DOHH2 (cell line): ENCODE measurements around the gene GNAO1.

Experiments used
- EZH2phosphoT487 ChIP-seq: fragments of 200-600 bp; sonication (generic); IDR thresholded peaks from 2 replicates; pipeline ENCODE4 v1.6.1; 2017; ENCODE audit warnings: borderline replicate concordance, mild to moderate bottlenecking, antibody characterized with exemption, low read length, moderate library complexity, mixed read lengths
- TF ChIP-seq, protein P1 (sequence below): fragments of 200-600 bp; sonication (generic); IDR thresholded peaks from one replicate; pipeline ENCODE4 v1.5.1; 2014; ENCODE audit warnings: antibody characterized with exemption, mild to moderate bottlenecking, low read depth, low read length; ENCODE audit not compliant: poor library complexity, severe bottlenecking

DNA sequence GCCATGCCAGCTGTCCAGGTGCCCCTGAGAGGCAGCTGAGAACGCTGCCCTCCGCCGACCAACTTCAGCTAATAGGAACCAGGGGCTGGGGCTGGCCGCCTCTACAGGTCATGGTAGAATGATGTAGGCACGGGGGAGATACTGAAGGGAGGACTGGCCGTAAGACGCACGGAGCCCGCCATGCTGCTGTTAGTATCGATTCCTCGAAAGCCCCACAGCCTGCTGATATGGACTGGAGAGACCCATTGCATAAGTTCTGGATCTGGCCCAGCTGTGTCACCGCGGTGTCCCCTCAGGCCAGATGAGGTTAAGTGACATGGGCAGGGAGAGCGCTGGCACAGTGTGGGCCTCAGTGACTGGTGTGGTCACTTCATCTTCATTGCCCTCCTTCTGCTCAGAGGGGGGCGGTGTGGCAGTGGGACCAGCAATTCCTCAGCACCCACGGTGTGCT, 158.4 kb downstream of the GNAO1 start:
- TF ChIP-seq, protein P1, sequence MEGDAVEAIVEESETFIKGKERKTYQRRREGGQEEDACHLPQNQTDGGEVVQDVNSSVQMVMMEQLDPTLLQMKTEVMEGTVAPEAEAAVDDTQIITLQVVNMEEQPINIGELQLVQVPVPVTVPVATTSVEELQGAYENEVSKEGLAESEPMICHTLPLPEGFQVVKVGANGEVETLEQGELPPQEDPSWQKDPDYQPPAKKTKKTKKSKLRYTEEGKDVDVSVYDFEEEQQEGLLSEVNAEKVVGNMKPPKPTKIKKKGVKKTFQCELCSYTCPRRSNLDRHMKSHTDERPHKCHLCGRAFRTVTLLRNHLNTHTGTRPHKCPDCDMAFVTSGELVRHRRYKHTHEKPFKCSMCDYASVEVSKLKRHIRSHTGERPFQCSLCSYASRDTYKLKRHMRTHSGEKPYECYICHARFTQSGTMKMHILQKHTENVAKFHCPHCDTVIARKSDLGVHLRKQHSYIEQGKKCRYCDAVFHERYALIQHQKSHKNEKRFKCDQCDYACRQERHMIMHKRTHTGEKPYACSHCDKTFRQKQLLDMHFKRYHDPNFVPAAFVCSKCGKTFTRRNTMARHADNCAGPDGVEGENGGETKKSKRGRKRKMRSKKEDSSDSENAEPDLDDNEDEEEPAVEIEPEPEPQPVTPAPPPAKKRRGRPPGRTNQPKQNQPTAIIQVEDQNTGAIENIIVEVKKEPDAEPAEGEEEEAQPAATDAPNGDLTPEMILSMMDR: no peak
- no peak for TF ChIP-seq EZH2phosphoT487
